GM19238 (cell line): ENCODE measurements around the gene PAOX.
"Not testable (repeated sequence)": the region's sequence is repeated elsewhere in the genome, so short reads cannot be mapped to it uniquely, and the experiment has no call there.

Experiments used
- DNase-seq: peaks from one replicate; pipeline ENCODE4 v3.0.0; 2011; ENCODE audit warnings: low spot score; ENCODE audit not compliant: insufficient read length

The PAOX gene

GRCh38 chr10:133405272-133405671 is 26.2 kb downstream of the PAOX start:
- no peak for DNase-seq

GRCh38 chr10:133405844-133406527 is 26.9 kb downstream of the PAOX start:
- no peak for DNase-seq

GRCh38 chr10:133411523-133412380 is 32.7 kb downstream of the PAOX start:
- DNase-seq: no peak

- no peak for DNase-seq
Observed at GRCh38 chr10:133412381-133412711, 33.3 kb downstream of the PAOX start.

- DNase-seq: not testable (repeated sequence)
Observed at GRCh38 chr10:133414401-133414800, 35.3 kb downstream of the PAOX start.

- DNase-seq: no peak
Observed at GRCh38 chr10:133415752-133416151, 36.7 kb downstream of the PAOX start.

GRCh38 chr10:133418289-133418993 is 39.4 kb downstream of the PAOX start:
- DNase-seq: no peak

GRCh38 chr10:133419211-133419950 is 40.3 kb downstream of the PAOX start:
- no peak for DNase-seq

- no peak for DNase-seq
Observed at GRCh38 chr10:133420028-133420427, 41.0 kb downstream of the PAOX start.

GRCh38 chr10:133420579-133420978 is 41.5 kb downstream of the PAOX start:
- no peak for DNase-seq

GRCh38 chr10:133421336-133422222 is 42.5 kb downstream of the PAOX start:
- DNase-seq: no peak

GRCh38 chr10:133422223-133422806 is 43.3 kb downstream of the PAOX start:
- DNase-seq: no peak

- no peak for DNase-seq
Observed at GRCh38 chr10:133422807-133423771, 44.0 kb downstream of the PAOX start.

- DNase-seq: not testable (repeated sequence)
Observed at GRCh38 chr10:133424102-133424501, 45.0 kb downstream of the PAOX start.

GRCh38 chr10:133424601-133425000 is 45.5 kb downstream of the PAOX start, which contains the start of gene SPRN:
Gene SPRN (minus strand): TSS chr10:133424625. CDS start chr10:133423681, 944 bp downstream.
- DNase-seq: not testable (repeated sequence)

- not testable (repeated sequence) for DNase-seq
Observed at GRCh38 chr10:133429571-133429970, 50.5 kb downstream of the PAOX start.

GRCh38 chr10:133431888-133432613 is 53.0 kb downstream of the PAOX start:
- not testable (repeated sequence) for DNase-seq

- not testable (repeated sequence) for DNase-seq
Observed at GRCh38 chr10:133432789-133433188, 53.7 kb downstream of the PAOX start.
